ENCODE results near the gene ZEB2. TPM values are rescaled to one million over a fixed set of nuclear protein-coding genes. Genes with fewer than 3 reads are reported as not detected.

The ZEB2 gene
- total and polyA plus RNA-seq, 2 donors (not counting 3 experiments of a cell fraction or from before 2014, with no cell fraction given), result 17.9 to 49.6 TPM

- H3K36me3 ChIP-seq (ENCODE audit: control insufficient read depth in 2 of 2, extremely low read depth in 1 of 2, insufficient read depth in 2 of 2, low read length in 2 of 2), result peaks cover 16 to 17% of the 10 kb centered on the region in 2 experiments
- no peaks in the 10 kb centered on the region for H3K79me2 ChIP-seq (ENCODE audit: control insufficient read depth, insufficient read depth, low read length)
- FAIRE-seq, result no peak
- no peaks in the 10 kb centered on the region for H3K27me3 ChIP-seq (ENCODE audit: control insufficient read depth in 2 of 2, insufficient read depth in 2 of 2, low read length in 2 of 2)
- no peaks in the 10 kb centered on the region for H4K20me1 ChIP-seq (replicated peaks; ENCODE audit: control insufficient read depth, extremely low read depth, insufficient read depth, low read length)
- DNase-seq (ENCODE audit: low read depth, low spot score), result no peak
- intact Hi-C loops (cut with micrococcal nuclease), result no loop called here
- no peak overlapping the region for H3K4me3 ChIP-seq (replicated peaks in 1 of 3; ENCODE audit: insufficient read depth in 1 of 3, low read depth in 1 of 3, low read length in 3 of 3)
- BruUV-seq (replicated peaks), result no TSS peak
- dilution Hi-C loops (cut with MboI; ENCODE audit: extremely low pct_ligation_motif_present, low sequenced_read_pairs), result no loop called here
- no peaks in the 10 kb centered on the region for H3K9me1 ChIP-seq (replicated peaks; ENCODE audit: control insufficient read depth, extremely low read depth, insufficient read depth, low read length)
- ChIA-PET CTCF (no interaction called here), POLR2A (no interaction called here)
- no peak overlapping the region for H3K9ac ChIP-seq (replicated peaks; ENCODE audit: extremely low read depth, insufficient read depth, low read length)
- H3K27ac ChIP-seq (ENCODE audit: insufficient read depth, low read depth, low read length), result no peak overlapping the region
- H3K4me1 ChIP-seq (ENCODE audit: control insufficient read depth, extremely low read depth, insufficient read depth, low read length), result no peaks in the 10 kb centered on the region
- H3K4me2 ChIP-seq (ENCODE audit: insufficient read depth, low read length), result no peak overlapping the region
- H2AFZ ChIP-seq (ENCODE audit: low read depth, low read length), result no peak overlapping the region
- no peak for TF ChIP-seq JUN (IDR thresholded peaks at IDR 0.05; ENCODE audit: borderline replicate concordance, insufficient read depth, insufficient read length, low read depth)
- TF ChIP-seq POLR2A (IDR thresholded peaks at IDR 0.05; ENCODE audit: low read depth, low read length), result no peak
- no peak for TF ChIP-seq POLR2AphosphoS5 (IDR thresholded peaks at IDR 0.05; ENCODE audit: insufficient read depth, low read depth, low read length)
- no peak for TF ChIP-seq MYC (IDR thresholded peaks at IDR 0.05; ENCODE audit: low read depth, low read length)
- TF ChIP-seq FOS (IDR thresholded peaks at IDR 0.05; ENCODE audit: borderline replicate concordance, insufficient read depth, low read length), result no peak
- TF ChIP-seq, protein P1, sequence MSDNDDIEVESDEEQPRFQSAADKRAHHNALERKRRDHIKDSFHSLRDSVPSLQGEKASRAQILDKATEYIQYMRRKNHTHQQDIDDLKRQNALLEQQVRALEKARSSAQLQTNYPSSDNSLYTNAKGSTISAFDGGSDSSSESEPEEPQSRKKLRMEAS (IDR thresholded peaks at IDR 0.05; ENCODE audit: insufficient read depth, insufficient read length), result no peak
- TF ChIP-seq CTCF (IDR thresholded peaks at IDR 0.05; ENCODE audit: extremely low read depth in 1 of 2, insufficient read depth in 1 of 2, low read depth in 1 of 2, low read length in 2 of 2), result no peak
- TF ChIP-seq GATA2 (IDR thresholded peaks at IDR 0.05; ENCODE audit: insufficient read depth, insufficient read length, low read depth, low read length), result no peak
- TF ChIP-seq EZH2 (IDR thresholded peaks at IDR 0.05; ENCODE audit: borderline replicate concordance, low read depth, low read length, severe bottlenecking), result no peak
- no peaks in the 10 kb centered on the region for H3K9me3 ChIP-seq (replicated peaks; ENCODE audit: control insufficient read depth, insufficient read depth, low read length)
These were observed 116.0 kb downstream of the ZEB2 start for GRCh38 chr2:144403933-144404332.

All from endothelial cell of umbilical vein (primary cell).